ENCODE results near the gene SAP130.
A peak's percentile ranks its signal among the peaks of the same experiment; 100 is the strongest.

SAP130 gene

DNA sequence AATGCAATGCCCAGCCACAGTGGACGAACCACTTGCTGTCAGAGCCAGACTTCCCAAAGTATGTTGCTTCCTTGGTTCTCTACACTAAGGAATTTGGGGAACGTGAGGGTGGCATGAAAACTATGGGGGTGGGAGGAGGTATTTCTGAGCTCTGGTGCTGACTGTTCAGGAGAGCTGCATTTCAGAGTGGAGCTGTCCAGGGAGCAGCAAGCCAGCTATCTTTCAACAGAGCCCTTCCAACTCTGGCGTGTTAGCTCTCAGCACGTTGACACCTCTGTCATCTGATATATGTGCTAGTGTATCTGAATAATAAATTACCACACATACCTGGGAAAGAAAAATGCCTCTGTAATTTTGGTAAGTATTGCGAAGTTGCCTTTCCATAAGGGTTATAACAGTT lies 66.1 kb downstream of the SAP130 start:
- DNase-seq: peak; percentile 15
- H3K79me2 ChIP-seq (ENCODE audit: control insufficient read depth, insufficient read depth, low read length): no peaks in the 10 kb centered on the region
- H2BK15ac ChIP-seq (replicated peaks; ENCODE audit: low read depth): no peak overlapping the region
- H3K4ac ChIP-seq (ENCODE audit: low read depth, low read length): no peak overlapping the region
- no peak overlapping the region for H3K18ac ChIP-seq (ENCODE audit: low read length)
- H3K79me1 ChIP-seq (ENCODE audit: low read length): no peaks in the 10 kb centered on the region
- peaks cover 6% of the 10 kb centered on the region for H3K36me3 ChIP-seq (ENCODE audit: control insufficient read depth, insufficient read depth, low read length)
- H3K4me2 ChIP-seq (ENCODE audit: low read length): no peak overlapping the region
- no peak overlapping the region for H3K27ac ChIP-seq (ENCODE audit: low read depth, low read length)
- H3K9ac ChIP-seq (ENCODE audit: low read length): no peak overlapping the region
- no peak overlapping the region for H3K23ac ChIP-seq (ENCODE audit: low read length)
- no CpG with 5 or more reads among the region's 5 CpGs for WGBS (ENCODE audit: extremely low coverage, insufficient coverage, low lambda C conversion rate)
- H4K5ac ChIP-seq (ENCODE audit: low read length): no peak overlapping the region
- no peak overlapping the region for H2BK120ac ChIP-seq (ENCODE audit: low read depth, low read length)
- H4K8ac ChIP-seq (ENCODE audit: low read depth, low read length): no peak overlapping the region
- H3K27me3 ChIP-seq (ENCODE audit: insufficient read depth, low read length, poor library complexity): no peaks in the 10 kb centered on the region
- H2AK5ac ChIP-seq (ENCODE audit: low read length): no peak overlapping the region
- H3K4me3 ChIP-seq (ENCODE audit: low read length): no peak overlapping the region
- H3K4me1 ChIP-seq (ENCODE audit: control insufficient read depth, low read depth, low read length): no peaks in the 10 kb centered on the region
- H3K56ac ChIP-seq (ENCODE audit: low read length): no peak overlapping the region
- H2BK5ac ChIP-seq (ENCODE audit: low read length): no peak overlapping the region

DNA sequence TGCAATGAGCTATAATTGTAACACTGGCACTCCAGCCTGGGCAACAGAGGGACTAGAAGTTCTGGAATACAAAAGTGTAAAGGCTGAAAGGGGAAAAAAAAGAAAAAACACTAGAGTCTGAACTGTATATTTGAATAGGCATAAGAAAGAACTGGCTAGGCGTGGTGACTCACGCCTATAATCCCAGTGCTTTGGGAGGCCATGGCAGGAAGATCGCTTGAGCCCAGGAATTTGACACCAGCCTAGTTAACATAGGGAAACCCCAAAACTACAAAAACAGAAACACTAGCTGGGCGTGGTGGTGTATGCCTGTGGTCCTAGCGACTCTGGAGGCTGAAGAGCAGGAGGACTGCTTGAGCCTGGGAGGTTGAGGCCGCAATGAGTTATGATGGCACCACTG lies 70.6 kb downstream of the SAP130 start:
- Histone ChIP-seq H3K36me3 (ENCODE audit: control insufficient read depth, insufficient read depth, low read length) (peaks cover 7% of the 10 kb centered on the region), H3K4ac (ENCODE audit: low read depth, low read length) (no peak overlapping the region), H2AK5ac (ENCODE audit: low read length) (no peak overlapping the region), H4K5ac (ENCODE audit: low read length) (no peak overlapping the region), H3K79me1 (ENCODE audit: low read length) (no peaks in the 10 kb centered on the region), H3K56ac (ENCODE audit: low read length) (no peak overlapping the region), H3K4me1 (ENCODE audit: control insufficient read depth, low read depth, low read length) (no peaks in the 10 kb centered on the region), H4K8ac (ENCODE audit: low read depth, low read length) (no peak overlapping the region), H3K79me2 (ENCODE audit: control insufficient read depth, insufficient read depth, low read length) (no peaks in the 10 kb centered on the region), H3K4me3 (ENCODE audit: low read length) (no peak overlapping the region), H3K27me3 (ENCODE audit: insufficient read depth, low read length, poor library complexity) (no peaks in the 10 kb centered on the region), H2BK120ac (ENCODE audit: low read depth, low read length) (no peak overlapping the region), H3K4me2 (ENCODE audit: low read length) (no peak overlapping the region), H3K23ac (ENCODE audit: low read length) (no peak overlapping the region), H2BK15ac (replicated peaks; ENCODE audit: low read depth) (no peak overlapping the region), H3K27ac (ENCODE audit: low read depth, low read length) (no peak overlapping the region), H3K9ac (ENCODE audit: low read length) (no peak overlapping the region), H2BK5ac (ENCODE audit: low read length) (no peak overlapping the region), H3K18ac (ENCODE audit: low read length) (no peak overlapping the region)
- no peak for DNase-seq
- no CpG with 5 or more reads among the region's 6 CpGs for WGBS (ENCODE audit: extremely low coverage, insufficient coverage, low lambda C conversion rate)

DNA sequence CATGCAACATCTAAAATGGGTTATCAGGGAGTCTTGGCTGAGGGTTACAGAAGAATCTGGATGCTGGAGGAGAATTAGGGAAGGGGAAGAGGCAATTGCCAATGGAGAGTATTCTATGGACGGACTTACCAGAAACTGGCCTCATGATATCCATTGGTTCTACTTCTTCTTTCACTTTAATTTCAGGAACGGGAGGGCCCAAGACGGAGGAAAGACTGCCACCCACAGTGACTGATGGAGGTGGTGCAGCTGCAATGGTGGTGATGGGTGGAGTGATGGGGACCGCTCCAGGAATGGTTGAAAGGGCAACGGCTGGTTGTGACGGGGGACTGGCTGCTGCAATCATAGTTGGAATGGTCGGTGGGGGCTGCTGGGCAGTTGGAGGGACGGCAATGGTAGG lies 73.0 kb downstream of the SAP130 start:
- no peak overlapping the region for H3K23ac ChIP-seq (ENCODE audit: low read length)
- no peaks in the 10 kb centered on the region for H3K79me1 ChIP-seq (ENCODE audit: low read length)
- H3K9ac ChIP-seq (ENCODE audit: low read length): no peak overlapping the region
- H3K56ac ChIP-seq (ENCODE audit: low read length): no peak overlapping the region
- H3K27ac ChIP-seq (ENCODE audit: low read depth, low read length): no peak overlapping the region
- H3K4me1 ChIP-seq (ENCODE audit: control insufficient read depth, low read depth, low read length): no peaks in the 10 kb centered on the region
- no peak overlapping the region for H2AK5ac ChIP-seq (ENCODE audit: low read length)
- no peak overlapping the region for H3K4ac ChIP-seq (ENCODE audit: low read depth, low read length)
- no peaks in the 10 kb centered on the region for H3K27me3 ChIP-seq (ENCODE audit: insufficient read depth, low read length, poor library complexity)
- H3K4me2 ChIP-seq (ENCODE audit: low read length): no peak overlapping the region
- no peak overlapping the region for H4K8ac ChIP-seq (ENCODE audit: low read depth, low read length)
- H4K5ac ChIP-seq (ENCODE audit: low read length): no peak overlapping the region
- DNase-seq: no peak
- H2BK5ac ChIP-seq (ENCODE audit: low read length): no peak overlapping the region
- H2BK120ac ChIP-seq (ENCODE audit: low read depth, low read length): no peak overlapping the region
- no peaks in the 10 kb centered on the region for H3K79me2 ChIP-seq (ENCODE audit: control insufficient read depth, insufficient read depth, low read length)
- no peak overlapping the region for H3K18ac ChIP-seq (ENCODE audit: low read length)
- no CpG with 5 or more reads among the region's 8 CpGs for WGBS (ENCODE audit: extremely low coverage, insufficient coverage, low lambda C conversion rate)
- peaks cover 3% of the 10 kb centered on the region for H3K36me3 ChIP-seq (ENCODE audit: control insufficient read depth, insufficient read depth, low read length)
- H3K4me3 ChIP-seq (ENCODE audit: low read length): no peak overlapping the region
- H2BK15ac ChIP-seq (replicated peaks; ENCODE audit: low read depth): no peak overlapping the region

DNA sequence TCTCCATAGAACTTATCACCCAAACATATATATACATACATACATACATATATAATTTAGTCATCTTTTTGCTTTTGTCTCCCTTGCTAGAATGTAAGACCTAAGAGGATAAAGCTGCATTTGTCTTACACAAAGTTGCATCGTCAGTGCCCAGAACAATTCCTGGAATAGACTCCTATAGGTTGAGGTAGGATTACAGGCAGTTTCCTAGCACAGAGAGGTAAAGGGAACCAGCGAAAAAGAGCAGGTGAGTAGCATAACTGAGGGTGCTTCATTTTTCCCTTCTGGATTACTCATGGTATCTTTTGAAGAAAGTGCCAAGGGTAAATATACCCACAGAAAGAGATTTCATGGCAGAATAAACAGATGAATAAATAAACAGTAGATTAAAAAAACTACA lies 74.0 kb downstream of the SAP130 start:
- Histone ChIP-seq H3K9ac (ENCODE audit: low read length) (no peak overlapping the region), H2BK5ac (ENCODE audit: low read length) (no peak overlapping the region), H3K4me2 (ENCODE audit: low read length) (no peak overlapping the region), H3K79me1 (ENCODE audit: low read length) (no peaks in the 10 kb centered on the region), H3K4me1 (ENCODE audit: control insufficient read depth, low read depth, low read length) (no peaks in the 10 kb centered on the region), H2BK120ac (ENCODE audit: low read depth, low read length) (no peak overlapping the region), H3K4me3 (ENCODE audit: low read length) (no peak overlapping the region), H4K5ac (ENCODE audit: low read length) (no peak overlapping the region), H3K27ac (ENCODE audit: low read depth, low read length) (no peak overlapping the region), H3K56ac (ENCODE audit: low read length) (no peak overlapping the region), H2AK5ac (ENCODE audit: low read length) (no peak overlapping the region), H4K8ac (ENCODE audit: low read depth, low read length) (no peak overlapping the region), H3K23ac (ENCODE audit: low read length) (no peak overlapping the region), H3K18ac (ENCODE audit: low read length) (no peak overlapping the region), H3K79me2 (ENCODE audit: control insufficient read depth, insufficient read depth, low read length) (no peaks in the 10 kb centered on the region), H3K36me3 (ENCODE audit: control insufficient read depth, insufficient read depth, low read length) (peaks cover 5% of the 10 kb centered on the region), H2BK15ac (replicated peaks; ENCODE audit: low read depth) (no peak overlapping the region), H3K27me3 (ENCODE audit: insufficient read depth, low read length, poor library complexity) (no peaks in the 10 kb centered on the region), H3K4ac (ENCODE audit: low read depth, low read length) (no peak overlapping the region)
- WGBS (ENCODE audit: extremely low coverage, insufficient coverage, low lambda C conversion rate): no CpG with 5 or more reads among the region's 2 CpGs
- peak; percentile 45 for DNase-seq

DNA sequence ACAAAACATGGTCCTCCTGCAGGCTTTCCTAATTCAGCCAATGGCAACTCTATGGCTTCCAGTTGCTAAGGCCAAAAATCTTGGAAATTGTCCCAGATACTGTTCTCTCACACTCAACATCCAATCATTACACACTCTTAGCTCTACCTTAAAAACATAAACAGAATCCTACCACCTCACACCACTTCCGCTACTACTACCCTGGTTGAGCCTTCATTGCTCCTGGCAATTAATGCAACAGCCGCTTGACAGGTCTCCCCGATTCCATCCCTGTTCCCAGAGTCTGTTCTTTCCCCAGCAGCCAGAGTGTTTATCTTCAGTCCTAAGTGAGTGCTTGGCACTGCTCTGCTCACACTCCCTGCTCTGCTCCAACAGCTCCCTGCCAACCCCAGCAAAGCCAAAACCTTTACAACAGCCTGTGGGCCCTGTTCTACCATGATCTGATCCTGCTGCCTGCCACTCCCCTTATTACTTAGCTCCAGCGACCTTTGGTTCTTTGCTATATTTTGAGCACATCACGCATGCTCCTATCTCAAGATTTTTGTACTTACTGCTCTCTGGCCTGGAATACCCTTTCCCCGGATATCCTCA lies 74.6 kb downstream of the SAP130 start:
- Histone ChIP-seq H3K79me1 (ENCODE audit: low read length) (no peaks in the 10 kb centered on the region), H3K18ac (ENCODE audit: low read length) (no peak overlapping the region), H3K79me2 (ENCODE audit: control insufficient read depth, insufficient read depth, low read length) (no peaks in the 10 kb centered on the region), H2AK5ac (ENCODE audit: low read length) (no peak overlapping the region), H3K9ac (ENCODE audit: low read length) (no peak overlapping the region), H3K4me1 (ENCODE audit: control insufficient read depth, low read depth, low read length) (no peaks in the 10 kb centered on the region), H3K27me3 (ENCODE audit: insufficient read depth, low read length, poor library complexity) (no peaks in the 10 kb centered on the region), H3K4me3 (ENCODE audit: low read length) (no peak overlapping the region), H3K4ac (ENCODE audit: low read depth, low read length) (no peak overlapping the region), H4K8ac (ENCODE audit: low read depth, low read length) (no peak overlapping the region), H3K27ac (ENCODE audit: low read depth, low read length) (no peak overlapping the region), H2BK15ac (replicated peaks; ENCODE audit: low read depth) (no peak overlapping the region), H3K56ac (ENCODE audit: low read length) (no peak overlapping the region), H3K23ac (ENCODE audit: low read length) (no peak overlapping the region), H2BK5ac (ENCODE audit: low read length) (no peak overlapping the region), H4K5ac (ENCODE audit: low read length) (no peak overlapping the region), H3K4me2 (ENCODE audit: low read length) (no peak overlapping the region), H3K36me3 (ENCODE audit: control insufficient read depth, insufficient read depth, low read length) (peaks cover 6% of the 10 kb centered on the region), H2BK120ac (ENCODE audit: low read depth, low read length) (no peak overlapping the region)
- no peak for DNase-seq
- 100% methylated on average over 1 of the region's 6 CpGs for WGBS (ENCODE audit: extremely low coverage, insufficient coverage, low lambda C conversion rate)

DNA sequence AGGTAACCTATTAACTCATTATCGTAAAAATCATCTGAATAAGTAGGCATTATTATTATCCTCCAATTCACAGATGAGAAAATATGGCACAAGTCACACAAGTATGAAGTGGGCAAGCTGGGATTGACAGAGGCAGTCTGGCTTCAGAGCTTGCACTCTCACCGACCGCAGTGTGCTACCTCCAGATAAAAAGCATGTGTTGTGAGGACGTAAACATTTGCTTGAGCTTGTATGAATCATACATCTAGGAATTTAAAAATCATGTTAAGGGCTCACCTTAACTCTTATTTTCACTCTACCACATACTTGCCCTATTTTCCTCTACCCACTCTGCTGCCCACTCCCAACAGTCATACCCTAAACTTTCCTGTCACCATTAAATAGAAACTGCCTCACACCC lies 76.8 kb downstream of the SAP130 start:
- H3K79me2 ChIP-seq (ENCODE audit: control insufficient read depth, insufficient read depth, low read length): no peaks in the 10 kb centered on the region
- WGBS (ENCODE audit: extremely low coverage, insufficient coverage, low lambda C conversion rate): no CpG with 5 or more reads among the region's 4 CpGs
- H3K79me1 ChIP-seq (ENCODE audit: low read length): no peaks in the 10 kb centered on the region
- H3K9ac ChIP-seq (ENCODE audit: low read length): no peak overlapping the region
- H4K8ac ChIP-seq (ENCODE audit: low read depth, low read length): no peak overlapping the region
- no peak for DNase-seq
- no peak overlapping the region for H2BK15ac ChIP-seq (replicated peaks; ENCODE audit: low read depth)
- H3K36me3 ChIP-seq (ENCODE audit: control insufficient read depth, insufficient read depth, low read length): peaks cover 6% of the 10 kb centered on the region
- H3K27ac ChIP-seq (ENCODE audit: low read depth, low read length): no peak overlapping the region
- H2AK5ac ChIP-seq (ENCODE audit: low read length): no peak overlapping the region
- H4K5ac ChIP-seq (ENCODE audit: low read length): no peak overlapping the region
- no peak overlapping the region for H3K4me2 ChIP-seq (ENCODE audit: low read length)
- no peak overlapping the region for H3K4me3 ChIP-seq (ENCODE audit: low read length)
- H3K27me3 ChIP-seq (ENCODE audit: insufficient read depth, low read length, poor library complexity): no peaks in the 10 kb centered on the region
- no peak overlapping the region for H3K4ac ChIP-seq (ENCODE audit: low read depth, low read length)
- no peak overlapping the region for H3K23ac ChIP-seq (ENCODE audit: low read length)
- no peak overlapping the region for H3K56ac ChIP-seq (ENCODE audit: low read length)
- no peak overlapping the region for H2BK5ac ChIP-seq (ENCODE audit: low read length)
- H2BK120ac ChIP-seq (ENCODE audit: low read depth, low read length): no peak overlapping the region
- H3K18ac ChIP-seq (ENCODE audit: low read length): no peak overlapping the region
- H3K4me1 ChIP-seq (ENCODE audit: control insufficient read depth, low read depth, low read length): no peaks in the 10 kb centered on the region

All from mesendoderm (in vitro differentiated cells).